KBM-7 (cell line): ENCODE results near the gene ZFYVE9.

Experiments
- DNase-seq: peaks from one replicate; pipeline ENCODE4 v3.0.0-alpha.2; 2015
- in situ Hi-C: fragments of 300-500 bp; cut with MboI; formaldehyde crosslinking; loops from 2 replicates; pipeline ENCODE4 v1.14.3; 2020; ENCODE audit warnings: low sequenced_read_pairs, low pct_unique_long_range_greater_than_20kb, mixed read lengths

ZFYVE9 gene

GRCh38 chr1:52306227-52307006 lies 164.5 kb downstream of the ZFYVE9 start:
- DNase-seq, result no peak
- in situ Hi-C loops, result no loop called here

GRCh38 chr1:52321061-52321460 lies 179.2 kb downstream of the ZFYVE9 start:
- in situ Hi-C loops, result no loop called here
- no peak for DNase-seq

GRCh38 chr1:52323731-52324130 lies 181.8 kb downstream of the ZFYVE9 start:
- no peak for DNase-seq
- in situ Hi-C loops, result no loop called here

GRCh38 chr1:52325786-52326185 lies 183.9 kb downstream of the ZFYVE9 start:
- in situ Hi-C loops, result no loop called here
- no peak for DNase-seq

- in situ Hi-C loops, result no loop called here
Measured at GRCh38 chr1:52328615-52329014, 186.7 kb downstream of the ZFYVE9 start.

GRCh38 chr1:52332411-52332810 lies 190.5 kb downstream of the ZFYVE9 start:
- DNase-seq, result no peak
- in situ Hi-C loops, result no loop called here

More at GRCh38 chr1:52328615-52329014, 186.7 kb downstream of the ZFYVE9 start:
- no peak for DNase-seq

GRCh38 chr1:52334906-52335528 lies 193.1 kb downstream of the ZFYVE9 start:
- no peak for DNase-seq
- in situ Hi-C loops, result no loop called here

- in situ Hi-C loops, result no loop called here
- no peak for DNase-seq
Measured at GRCh38 chr1:52337439-52337838, 195.6 kb downstream of the ZFYVE9 start.

GRCh38 chr1:52341655-52342260 lies 199.9 kb downstream of the ZFYVE9 start:
- in situ Hi-C loops, result no loop called here

GRCh38 chr1:52343979-52344378 lies 202.1 kb downstream of the ZFYVE9 start:
- in situ Hi-C loops, result no loop called here
- DNase-seq, result no peak

More at GRCh38 chr1:52341655-52342260, 199.9 kb downstream of the ZFYVE9 start:
- DNase-seq, result no peak

GRCh38 chr1:52345252-52345651 lies 203.4 kb downstream of the ZFYVE9 start:
- no peak for DNase-seq
- in situ Hi-C loops, result no loop called here

GRCh38 chr1:52346653-52347052 lies 204.8 kb downstream of the ZFYVE9 start:
- in situ Hi-C loops, result no loop called here
- no peak for DNase-seq

GRCh38 chr1:52348704-52349300 lies 206.9 kb downstream of the ZFYVE9 start:
- in situ Hi-C loops, result no loop called here
- peak; percentile 63 for DNase-seq

GRCh38 chr1:52352690-52353089 lies 210.8 kb downstream of the ZFYVE9 start:
- DNase-seq, result no peak
- in situ Hi-C loops, result no loop called here

- in situ Hi-C loops, result no loop called here
- no peak for DNase-seq
Measured at GRCh38 chr1:52355436-52355835, 213.5 kb downstream of the ZFYVE9 start.

GRCh38 chr1:52355847-52356505 lies 214.1 kb downstream of the ZFYVE9 start:
- in situ Hi-C loops, result no loop called here
- DNase-seq, result no peak

- no peak for DNase-seq
- in situ Hi-C loops, result no loop called here
Measured at GRCh38 chr1:52356818-52357355, 215.0 kb downstream of the ZFYVE9 start.

GRCh38 chr1:52357397-52357796 lies 215.5 kb downstream of the ZFYVE9 start:
- no peak for DNase-seq
- in situ Hi-C loops, result no loop called here

- no peak for DNase-seq
- in situ Hi-C loops, result no loop called here
Measured at GRCh38 chr1:52358851-52359497, 217.1 kb downstream of the ZFYVE9 start.
